ENCODE results near the gene ENTR1. TPM values are rescaled to one million over a fixed set of nuclear protein-coding genes. Genes with fewer than 3 reads are reported as not detected.

Gene ENTR1
- total and polyA plus RNA-seq, 2 of the 13 experiments (the other 11 are each of a cell fraction or from before 2014, with no cell fraction given): 70.1 to 76.4 TPM

DNA sequence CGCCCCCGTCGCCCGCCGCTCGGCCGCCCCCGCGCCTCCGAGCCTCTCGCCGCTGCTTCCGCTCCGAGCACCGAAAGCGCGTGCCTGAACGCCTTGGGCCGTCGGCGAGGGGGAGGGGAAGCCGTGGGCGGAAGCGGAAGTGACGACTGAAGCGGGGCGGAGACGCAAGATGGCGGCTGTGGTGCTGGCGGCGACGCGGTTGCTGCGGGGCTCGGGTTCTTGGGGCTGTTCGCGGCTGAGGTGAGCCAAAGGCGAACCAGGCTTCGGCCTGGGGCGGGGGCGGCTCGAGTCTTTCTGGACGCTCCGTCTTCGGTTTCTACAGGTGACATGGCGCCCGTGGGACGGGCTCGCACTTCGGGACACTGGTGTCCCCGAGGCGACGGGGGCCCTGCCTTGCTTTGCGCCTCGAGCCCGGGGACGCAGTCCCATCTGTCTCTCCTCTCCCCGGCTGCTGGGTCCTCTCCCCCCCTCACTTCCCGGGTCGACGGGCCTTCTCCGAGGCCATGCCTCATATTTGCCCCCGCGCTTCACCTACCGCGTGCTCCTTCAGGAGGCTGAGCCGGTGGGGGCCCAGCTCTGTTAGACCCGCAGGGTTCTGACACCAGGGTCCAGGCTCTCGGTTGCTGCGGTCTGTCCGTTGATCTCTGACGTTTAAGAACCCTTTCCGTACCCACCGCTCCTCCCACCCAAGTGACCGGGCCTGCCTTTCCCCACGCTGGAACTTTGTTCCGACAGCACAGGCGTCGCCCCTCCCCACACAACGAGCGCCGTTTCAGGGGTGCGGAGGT lies at the start of gene ENTR1, which contains the start of gene PMPCA (continued):
- TF ChIP-seq BRD4 (CRISPR knock-in tag; IDR thresholded peaks at IDR 0.05) (peak; percentile 80; the same call in 1 of the 2 replicates), SRSF1 (optimal IDR thresholded peaks at IDR 0.05; ENCODE audit: low read depth, low read length) (peak; percentile 68), HOXD1 (CRISPR knock-in tag; IDR thresholded peaks at IDR 0.05) (peak; percentile 81), ZNF333 (CRISPR knock-in tag; IDR thresholded peaks at IDR 0.05; ENCODE audit: borderline replicate concordance) (peak; percentile 55; the same call in 1 of the 2 replicates), RXRB (CRISPR knock-in tag; IDR thresholded peaks at IDR 0.05; ENCODE audit: borderline replicate concordance) (peak; percentile 71), SRSF9 (IDR thresholded peaks at IDR 0.05; ENCODE audit: borderline replicate concordance, insufficient read depth, low read depth, low read length, poor library complexity, severe bottlenecking) (no peak), UBTF (CRISPR knock-in tag; IDR thresholded peaks at IDR 0.05) (no peak; the same call in none of the 2 replicates), ZNF768 (CRISPR knock-in tag; IDR thresholded peaks at IDR 0.05) (peak; percentile 66), KDM2A (CRISPR knock-in tag; IDR thresholded peaks at IDR 0.05; ENCODE audit: borderline replicate concordance, low read depth) (peak; percentile 95), CBFB (CRISPR knock-in tag; IDR thresholded peaks at IDR 0.05) (peak; percentile 90), ZNF792 (CRISPR knock-in tag; IDR thresholded peaks at IDR 0.05) (peak; percentile 50; the same call in 1 of the 2 replicates), MED1 (CRISPR knock-in tag; IDR thresholded peaks at IDR 0.05) (peak; percentile 55), HNF4A (CRISPR knock-in tag; IDR thresholded peaks at IDR 0.05) (no peak), ZNF614 (CRISPR knock-in tag; IDR thresholded peaks at IDR 0.05; ENCODE audit: borderline replicate concordance) (no peak; the same call in 1 of the 2 replicates), MLXIP (CRISPR knock-in tag; IDR thresholded peaks at IDR 0.05; ENCODE audit: borderline replicate concordance) (no peak), ATM (IDR thresholded peaks at IDR 0.05; ENCODE audit: borderline replicate concordance) (no peak)
- TF ChIP-seq, protein P1, sequence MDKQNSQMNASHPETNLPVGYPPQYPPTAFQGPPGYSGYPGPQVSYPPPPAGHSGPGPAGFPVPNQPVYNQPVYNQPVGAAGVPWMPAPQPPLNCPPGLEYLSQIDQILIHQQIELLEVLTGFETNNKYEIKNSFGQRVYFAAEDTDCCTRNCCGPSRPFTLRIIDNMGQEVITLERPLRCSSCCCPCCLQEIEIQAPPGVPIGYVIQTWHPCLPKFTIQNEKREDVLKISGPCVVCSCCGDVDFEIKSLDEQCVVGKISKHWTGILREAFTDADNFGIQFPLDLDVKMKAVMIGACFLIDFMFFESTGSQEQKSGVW (CRISPR knock-in tag; IDR thresholded peaks at IDR 0.05; ENCODE audit: borderline replicate concordance): no peak
- TF ChIP-seq, protein P2, sequence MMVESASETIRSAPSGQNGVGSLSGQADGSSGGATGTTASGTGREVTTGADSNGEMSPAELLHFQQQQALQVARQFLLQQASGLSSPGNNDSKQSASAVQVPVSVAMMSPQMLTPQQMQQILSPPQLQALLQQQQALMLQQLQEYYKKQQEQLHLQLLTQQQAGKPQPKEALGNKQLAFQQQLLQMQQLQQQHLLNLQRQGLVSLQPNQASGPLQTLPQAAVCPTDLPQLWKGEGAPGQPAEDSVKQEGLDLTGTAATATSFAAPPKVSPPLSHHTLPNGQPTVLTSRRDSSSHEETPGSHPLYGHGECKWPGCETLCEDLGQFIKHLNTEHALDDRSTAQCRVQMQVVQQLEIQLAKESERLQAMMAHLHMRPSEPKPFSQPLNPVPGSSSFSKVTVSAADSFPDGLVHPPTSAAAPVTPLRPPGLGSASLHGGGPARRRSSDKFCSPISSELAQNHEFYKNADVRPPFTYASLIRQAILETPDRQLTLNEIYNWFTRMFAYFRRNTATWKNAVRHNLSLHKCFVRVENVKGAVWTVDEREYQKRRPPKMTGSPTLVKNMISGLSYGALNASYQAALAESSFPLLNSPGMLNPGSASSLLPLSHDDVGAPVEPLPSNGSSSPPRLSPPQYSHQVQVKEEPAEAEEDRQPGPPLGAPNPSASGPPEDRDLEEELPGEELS (CRISPR knock-in tag; IDR thresholded peaks at IDR 0.05): 0 out of 2 replicates have a peak, but pooled peaks have one; percentile 21
- TF ChIP-seq, protein P3, sequence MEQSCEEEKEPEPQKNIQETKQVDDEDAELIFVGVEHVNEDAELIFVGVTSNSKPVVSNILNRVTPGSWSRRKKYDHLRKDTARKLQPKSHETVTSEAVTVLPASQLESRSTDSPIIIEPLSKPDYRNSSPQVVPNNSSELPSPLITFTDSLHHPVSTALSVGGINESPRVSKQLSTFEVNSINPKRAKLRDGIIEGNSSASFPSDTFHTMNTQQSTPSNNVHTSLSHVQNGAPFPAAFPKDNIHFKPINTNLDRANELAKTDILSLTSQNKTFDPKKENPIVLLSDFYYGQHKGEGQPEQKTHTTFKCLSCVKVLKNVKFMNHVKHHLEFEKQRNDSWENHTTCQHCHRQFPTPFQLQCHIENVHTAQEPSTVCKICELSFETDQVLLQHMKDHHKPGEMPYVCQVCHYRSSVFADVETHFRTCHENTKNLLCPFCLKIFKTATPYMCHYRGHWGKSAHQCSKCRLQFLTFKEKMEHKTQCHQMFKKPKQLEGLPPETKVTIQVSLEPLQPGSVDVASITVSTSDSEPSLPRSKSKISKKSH (CRISPR knock-in tag; IDR thresholded peaks at IDR 0.05; ENCODE audit: borderline replicate concordance): no peak; the same call in 1 of the 2 replicates

Data from HepG2 (cell line).